ENCODE results near the gene TMPRSS11F. TPM values are rescaled to one million over a fixed set of nuclear protein-coding genes. Genes with fewer than 3 reads are reported as not detected.
"Not testable (repeated sequence)": the region's sequence is repeated elsewhere in the genome, so short reads cannot be mapped to it uniquely, and the experiment has no call there.

Gene TMPRSS11F
- total and polyA plus RNA-seq, 2 donors (not counting 1 experiment from before 2014, with no cell fraction given), result not detected

- intact Hi-C loops (cut with micrococcal nuclease); H3K4me3 Mint-ChIP-seq; H3K36me3 ChIP-seq (replicated peaks in 1 of 2; ENCODE audit: control extremely low read depth in 1 of 2, control insufficient read depth in 1 of 2, extremely low read depth in 1 of 2, insufficient read depth in 2 of 2, low read length in 1 of 2); H2AFZ ChIP-seq (ENCODE audit: insufficient read depth, low read depth, low read length, poor library complexity, severe bottlenecking); ATAC-seq (ENCODE audit: low read depth); POLR2A ChIA-PET; H3K9ac ChIP-seq (ENCODE audit: low read length); H3K9me3 ChIP-seq (ENCODE audit: control extremely low read depth in 1 of 3, control insufficient read depth in 2 of 3, insufficient read depth in 1 of 3, low read length in 2 of 3); H3K27ac ChIP-seq (ENCODE audit: low read length in 2 of 2); H3K4me1 Mint-ChIP-seq; H3K27ac Mint-ChIP-seq; CTCF ChIA-PET; DNase-seq; H3K4me2 ChIP-seq (replicated peaks; ENCODE audit: low read depth, low read length, poor library complexity, severe bottlenecking); H3K9me3 Mint-ChIP-seq (ENCODE audit: insufficient read depth); H3K79me2 ChIP-seq (ENCODE audit: control insufficient read depth, insufficient read depth, low read length); H3K27me3 ChIP-seq (replicated peaks in 1 of 4; ENCODE audit: control extremely low read depth in 1 of 4, control insufficient read depth in 3 of 4, insufficient read depth in 4 of 4, low read length in 3 of 4); H3K4me3 ChIP-seq (ENCODE audit: control extremely low read depth in 1 of 5, extremely low read depth in 1 of 5, insufficient read depth in 1 of 5, low read depth in 2 of 5, low read length in 4 of 5); H3K27me3 Mint-ChIP-seq; H4K20me1 ChIP-seq (ENCODE audit: control insufficient read depth, insufficient read depth, low read length, poor library complexity, severe bottlenecking); H3K4me1 ChIP-seq (ENCODE audit: control insufficient read depth in 2 of 2, insufficient read depth in 2 of 2, low read length in 2 of 2): not testable (repeated sequence)
- WGBS (ENCODE audit: insufficient coverage), result 100% methylated on average over 3 of the region's 6 CpGs
Observed at GRCh38 chr4:68172147-68172546, 42.5 kb upstream of the TMPRSS11F start.

- H3K9me3 ChIP-seq (ENCODE audit: control extremely low read depth in 1 of 3, control insufficient read depth in 2 of 3, insufficient read depth in 1 of 3, low read length in 2 of 3), result no peaks in the 10 kb centered on the region
- peaks cover 2% of the 10 kb centered on the region for H3K27me3 Mint-ChIP-seq
- ATAC-seq (ENCODE audit: low read depth), result no peak
- H3K4me3 ChIP-seq (ENCODE audit: control extremely low read depth in 1 of 5, extremely low read depth in 1 of 5, insufficient read depth in 1 of 5, low read depth in 2 of 5, low read length in 4 of 5), result no peak overlapping the region
- no peak for DNase-seq
- no peak overlapping the region for H2AFZ ChIP-seq (ENCODE audit: insufficient read depth, low read depth, low read length, poor library complexity, severe bottlenecking)
- H3K36me3 ChIP-seq (replicated peaks in 1 of 2; ENCODE audit: control extremely low read depth in 1 of 2, control insufficient read depth in 1 of 2, extremely low read depth in 1 of 2, insufficient read depth in 2 of 2, low read length in 1 of 2), result no peaks in the 10 kb centered on the region
- no peak overlapping the region for H3K27ac Mint-ChIP-seq
- POLR2A ChIA-PET, result no interaction called here
- no peak overlapping the region for H3K27ac ChIP-seq (ENCODE audit: low read length in 2 of 2)
- H4K20me1 ChIP-seq (ENCODE audit: control insufficient read depth, insufficient read depth, low read length, poor library complexity, severe bottlenecking), result no peaks in the 10 kb centered on the region
- no CpG with 5 or more reads among the region's 3 CpGs for WGBS (ENCODE audit: insufficient coverage)
- intact Hi-C loops (cut with micrococcal nuclease), result no loop called here
- H3K27me3 ChIP-seq (replicated peaks in 1 of 4; ENCODE audit: control extremely low read depth in 1 of 4, control insufficient read depth in 3 of 4, insufficient read depth in 4 of 4, low read length in 3 of 4), result no peaks in the 10 kb centered on the region
- H3K4me2 ChIP-seq (replicated peaks; ENCODE audit: low read depth, low read length, poor library complexity, severe bottlenecking), result no peak overlapping the region
- H3K4me3 Mint-ChIP-seq, result no peak overlapping the region
- H3K79me2 ChIP-seq (ENCODE audit: control insufficient read depth, insufficient read depth, low read length), result no peaks in the 10 kb centered on the region
- H3K4me1 ChIP-seq (ENCODE audit: control insufficient read depth in 2 of 2, insufficient read depth in 2 of 2, low read length in 2 of 2), result no peaks in the 10 kb centered on the region
- no peak for TF ChIP-seq CTCF (IDR thresholded peaks at IDR 0.05)
- no peak for TF ChIP-seq EZH2 (IDR thresholded peaks at IDR 0.05; ENCODE audit: borderline replicate concordance, insufficient read depth, low read depth, low read length, poor library complexity, severe bottlenecking)
- no peaks in the 10 kb centered on the region for H3K4me1 Mint-ChIP-seq
- no peaks in the 10 kb centered on the region for H3K9me3 Mint-ChIP-seq (ENCODE audit: insufficient read depth)
- CTCF ChIA-PET, result no interaction called here
- no peak overlapping the region for H3K9ac ChIP-seq (ENCODE audit: low read length)
Observed at GRCh38 chr4:68167706-68168105, 38.0 kb upstream of the TMPRSS11F start.
